H54 (cell line): ENCODE measurements around the gene MAGOH.
"Not testable (repeated sequence)": the region's sequence is repeated elsewhere in the genome, so short reads cannot be mapped to it uniquely, and the experiment has no call there.

Experiments
- DNase-seq: peaks from one replicate; pipeline ENCODE4 v3.0.0; 2011; ENCODE audit warnings: low spot score, mixed read lengths; ENCODE audit not compliant: insufficient read length
- FAIRE-seq: peaks from 3 replicates; lab custom pipeline; 2011; peaks lifted over from hg19 to GRCh38; lab: Jason Lieb, UNC
- POLR2A ChIP-seq: IDR thresholded peaks from 2 replicates; pipeline ENCODE4 v1.6.1; 2011; ENCODE audit warnings: low read depth, mild to moderate bottlenecking, low read length

Gene MAGOH

DNA sequence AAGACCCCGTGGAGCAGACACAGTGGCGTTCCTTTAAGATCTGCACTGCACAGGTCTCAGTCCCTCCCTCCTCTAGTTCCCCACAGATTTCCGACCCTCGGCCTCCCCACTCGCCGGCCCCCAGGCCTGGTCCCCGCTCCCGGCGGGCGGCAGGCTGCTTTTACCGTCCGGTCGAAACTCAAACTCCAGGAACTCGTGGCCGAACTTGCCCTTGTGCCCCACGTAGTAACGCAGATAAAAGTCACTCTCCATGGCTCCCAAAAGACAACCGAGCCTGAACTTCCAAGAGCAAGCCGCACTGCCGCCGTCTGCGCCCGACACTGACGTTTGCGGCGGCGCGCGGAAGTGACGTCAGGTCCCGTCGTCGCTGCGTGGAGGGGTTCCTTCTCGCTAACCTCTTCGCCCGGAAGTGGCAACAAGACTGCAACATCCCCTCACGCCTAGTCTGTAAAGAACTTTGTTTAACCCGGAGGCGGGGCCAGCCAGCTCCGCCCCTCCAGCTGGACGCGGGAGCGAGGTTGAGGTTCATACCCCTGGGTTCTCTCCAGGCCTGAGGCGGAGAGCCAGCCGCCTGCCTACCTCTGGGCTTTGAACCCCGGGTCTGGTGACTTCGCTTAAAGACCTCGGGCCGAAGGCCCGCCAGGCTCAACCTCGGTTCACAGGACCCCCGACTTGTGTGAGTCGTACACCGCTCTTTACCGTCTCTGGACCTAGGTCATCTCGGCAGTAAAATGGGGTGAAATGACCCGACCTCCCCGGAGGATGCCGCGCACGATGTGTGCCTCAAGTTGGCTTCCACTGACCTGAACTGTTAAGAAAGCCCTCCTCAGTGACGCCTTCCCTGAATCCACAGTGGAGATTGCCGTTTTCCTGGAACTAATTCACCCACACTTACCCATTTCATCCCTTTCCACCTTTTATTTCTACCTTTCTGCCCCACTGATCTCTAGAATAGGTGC, at the start of gene MAGOH:
Gene MAGOH, minus strand, starts transcription at position 322 of the 959 bp plus-strand sequence. Its CDS starts 70 bp downstream, at position 252.
- peak; percentile 70 for TF ChIP-seq POLR2A
- FAIRE-seq = peak; percentile 89

GRCh38 chr1:53286955-53287354, 48.6 kb upstream of the MAGOH start:
- FAIRE-seq (no peak), DNase-seq (no peak)
- no peak for TF ChIP-seq POLR2A

More for the DNA sequence above, at the start of gene MAGOH:
- DNase-seq = peak; percentile 97

GRCh38 chr1:53285969-53286760, 47.8 kb upstream of the MAGOH start:
- FAIRE-seq (no peak), DNase-seq (no peak)
- TF ChIP-seq POLR2A = no peak

DNA sequence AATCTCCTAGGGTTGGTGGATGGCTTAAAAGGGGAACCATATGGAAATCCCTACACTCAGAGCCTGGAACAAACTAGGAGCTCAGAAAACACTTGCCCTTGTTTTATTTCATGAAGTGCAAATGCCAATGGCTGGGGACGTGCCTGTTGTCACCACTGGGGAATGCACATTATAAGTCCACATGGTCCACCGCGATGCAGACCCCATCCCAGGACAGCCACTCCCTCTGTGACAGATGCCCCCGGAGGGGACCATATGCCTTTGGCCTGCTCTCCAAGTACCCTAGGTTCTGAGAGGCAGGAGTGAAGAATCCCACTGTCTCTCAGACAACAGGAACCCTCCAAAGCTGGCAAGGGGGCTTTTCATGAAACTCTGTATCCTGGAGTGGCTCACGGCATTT, 47.2 kb upstream of the MAGOH start:
- DNase-seq (no peak), FAIRE-seq (no peak)
- no peak for TF ChIP-seq POLR2A

GRCh38 chr1:53284224-53285020, 46.1 kb upstream of the MAGOH start:
- no peak for FAIRE-seq
- no peak for DNase-seq

DNA sequence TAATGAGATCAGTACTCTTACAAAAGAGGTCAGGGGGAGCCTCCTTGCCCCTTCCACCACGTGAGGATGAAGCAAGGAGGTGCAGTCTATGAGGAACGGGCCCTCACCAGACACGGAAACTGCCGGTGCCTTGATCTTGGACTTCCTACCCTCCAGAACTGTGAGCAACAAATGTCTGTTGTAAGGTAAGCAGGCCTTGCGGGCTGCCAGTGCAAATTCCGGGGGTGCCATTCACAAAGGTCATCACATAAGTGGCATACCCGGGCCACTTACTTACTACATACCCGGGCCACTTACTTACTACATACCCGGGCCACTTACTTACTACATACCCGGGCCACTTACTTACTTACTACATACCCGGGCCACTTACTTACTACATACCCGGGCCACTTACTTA, 44.8 kb upstream of the MAGOH start:
- not testable (repeated sequence) for FAIRE-seq, DNase-seq

More at GRCh38 chr1:53284224-53285020, 46.1 kb upstream of the MAGOH start:
- TF ChIP-seq POLR2A = no peak

GRCh38 chr1:53281133-53281532, 42.8 kb upstream of the MAGOH start:
- no peak for FAIRE-seq
- no peak for DNase-seq
- no peak for TF ChIP-seq POLR2A

GRCh38 chr1:53280496-53280895, 42.2 kb upstream of the MAGOH start:
- FAIRE-seq = no peak
- no peak for DNase-seq
- no peak; the same call in 1 of the 2 replicates for TF ChIP-seq POLR2A

- FAIRE-seq (no peak), DNase-seq (no peak)
- no peak for TF ChIP-seq POLR2A
Observed at GRCh38 chr1:53279296-53280200, 41.2 kb upstream of the MAGOH start.

- TF ChIP-seq POLR2A = no peak
- peak; percentile 82 for DNase-seq
- no peak for FAIRE-seq
Observed at GRCh38 chr1:53278298-53278725, 40.0 kb upstream of the MAGOH start.

DNA sequence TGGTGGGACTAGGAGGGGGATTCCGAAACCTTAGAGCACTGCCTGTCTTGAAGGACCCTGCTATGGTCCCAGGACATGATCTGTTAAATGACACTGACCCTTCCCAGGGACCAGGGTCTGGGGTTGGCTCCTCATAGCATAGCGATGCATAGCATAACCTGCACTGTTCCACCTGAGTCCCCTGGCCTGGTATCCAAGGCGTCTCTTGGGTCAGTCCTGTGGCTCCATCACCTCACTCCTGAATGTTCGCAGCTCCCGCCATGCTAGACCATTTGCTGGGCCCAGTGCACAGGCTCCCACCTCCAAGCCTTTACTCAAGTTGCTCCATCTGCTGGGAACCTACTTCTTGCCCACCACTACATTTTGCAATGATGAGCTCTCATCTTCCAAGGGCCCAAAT, 39.0 kb upstream of the MAGOH start:
- TF ChIP-seq POLR2A = no peak
- DNase-seq (no peak), FAIRE-seq (no peak)

GRCh38 chr1:53276902-53277281, 38.6 kb upstream of the MAGOH start:
- no peak for DNase-seq
- no peak for FAIRE-seq
- TF ChIP-seq POLR2A = no peak
